Stimulated activated CD8-positive, alpha-beta memory T cell treated with anti-CD3 and anti-CD28 coated beads, Interleukin-4, amount 100 ng/mL, for 1 hour (primary cell): ENCODE data around the gene SEPTIN1.
A peak's percentile ranks its signal among the peaks of the same experiment; 100 is the strongest.

Experiments
- DNase-seq, 2 donors: peaks; one replicate each; pipeline ENCODE4 v3.0.0-alpha.2; 2020; ENCODE audit warnings: low read depth in 2 of 2, low spot score in 1 of 2

Gene SEPTIN1

DNA sequence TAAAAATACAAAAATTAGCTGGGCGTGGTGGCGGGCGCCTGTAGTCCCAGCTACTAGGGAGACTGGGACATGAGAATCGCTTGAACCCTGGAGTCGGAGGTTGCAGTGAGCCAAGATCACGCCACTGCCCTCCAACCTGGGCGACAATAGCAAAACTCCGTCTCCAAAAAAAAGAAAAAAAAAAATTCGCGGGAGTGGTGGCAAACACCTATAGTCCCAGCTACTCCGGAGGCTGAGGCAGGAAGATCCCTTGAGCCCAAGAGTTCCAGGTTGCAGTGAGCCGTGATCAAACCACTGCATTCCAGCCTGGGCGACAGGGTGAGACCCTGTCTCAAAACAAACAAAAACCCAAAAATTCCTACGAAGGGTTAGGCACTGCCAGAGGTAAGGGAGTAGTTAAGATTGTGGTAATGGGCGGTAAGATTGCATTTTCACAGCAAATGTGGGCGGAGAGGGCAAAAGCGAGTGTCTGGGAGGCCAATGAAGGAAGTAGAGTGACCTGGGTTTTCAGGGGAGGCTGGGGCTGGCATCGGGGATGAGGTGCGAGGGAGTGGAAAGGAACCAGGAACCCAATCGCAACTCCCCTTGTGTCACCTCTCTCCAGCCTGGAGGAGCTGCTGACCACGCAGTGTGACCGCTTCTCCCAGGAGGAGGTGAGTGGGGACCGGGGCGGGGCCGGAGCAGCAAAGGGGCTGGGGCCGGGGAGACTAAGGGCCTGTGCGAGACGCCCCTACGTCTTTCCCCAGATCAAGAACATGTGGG is 5.1 kb downstream of the SEPTIN1 start:
- no peak for DNase-seq

DNA sequence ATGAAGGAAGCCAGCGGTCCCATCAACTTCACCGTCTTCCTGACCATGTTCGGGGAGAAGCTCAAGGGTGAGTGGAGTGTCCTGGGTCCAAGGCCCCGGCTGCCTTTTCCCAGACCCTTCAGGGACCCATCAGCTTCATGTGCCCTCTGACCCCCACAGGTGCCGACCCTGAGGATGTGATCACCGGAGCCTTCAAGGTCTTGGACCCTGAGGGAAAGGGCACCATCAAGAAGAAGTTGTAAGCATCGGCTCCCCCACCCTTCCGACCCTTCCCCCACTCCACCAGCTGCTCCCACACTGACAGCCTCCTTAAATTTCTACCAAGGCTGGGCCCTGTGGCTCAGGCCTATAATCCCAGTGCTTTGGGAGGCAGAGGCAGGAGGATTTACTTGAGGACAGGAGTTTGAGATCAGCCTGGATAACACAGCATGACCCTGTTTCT is 5.9 kb downstream of the SEPTIN1 start:
- no peak for DNase-seq

DNA sequence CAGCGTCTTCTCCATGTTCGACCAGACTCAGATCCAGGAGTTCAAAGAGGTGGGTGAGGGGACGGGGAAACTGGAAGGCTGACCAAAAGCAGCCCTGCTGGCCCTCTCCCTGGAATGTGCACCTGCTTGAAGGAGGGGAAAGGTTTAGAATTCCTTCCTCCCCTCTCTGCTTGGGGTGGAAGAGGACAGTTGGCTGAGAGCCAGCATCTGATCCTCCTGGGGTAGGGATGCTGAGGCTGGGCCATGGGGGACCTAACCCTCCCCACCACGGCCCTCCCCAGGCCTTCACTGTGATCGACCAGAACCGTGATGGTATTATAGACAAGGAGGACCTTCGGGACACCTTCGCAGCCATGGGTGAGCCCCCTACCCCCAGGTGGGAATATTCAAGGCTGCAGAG is 6.5 kb downstream of the SEPTIN1 start:
- no peak for DNase-seq

DNA sequence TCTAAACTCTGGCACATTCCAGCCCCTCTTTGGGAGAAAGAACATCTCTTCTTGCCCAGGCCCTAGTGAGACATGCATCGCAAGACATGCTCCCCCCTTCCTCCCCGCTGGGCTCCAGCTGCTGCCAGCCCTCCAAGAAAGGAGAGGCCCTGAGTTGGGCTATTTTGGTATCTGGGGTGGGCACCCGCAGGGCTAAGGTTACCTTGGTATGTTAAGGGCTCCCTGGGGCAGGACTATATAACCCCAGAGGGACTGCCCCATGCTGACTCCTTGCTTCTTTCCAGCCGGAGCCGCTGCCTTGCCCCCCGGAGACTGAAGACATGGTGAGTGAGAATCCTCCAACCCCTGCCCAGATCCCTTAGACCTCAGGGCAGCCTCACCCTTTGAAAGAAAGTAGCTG is 7.8 kb downstream of the SEPTIN1 start, which contains the start of gene MYL11:
Gene MYL11, plus strand, starts transcription at position 265 of the 400 bp plus-strand sequence. Its CDS starts 56 bp downstream, at position 321.
- no peak for DNase-seq

DNA sequence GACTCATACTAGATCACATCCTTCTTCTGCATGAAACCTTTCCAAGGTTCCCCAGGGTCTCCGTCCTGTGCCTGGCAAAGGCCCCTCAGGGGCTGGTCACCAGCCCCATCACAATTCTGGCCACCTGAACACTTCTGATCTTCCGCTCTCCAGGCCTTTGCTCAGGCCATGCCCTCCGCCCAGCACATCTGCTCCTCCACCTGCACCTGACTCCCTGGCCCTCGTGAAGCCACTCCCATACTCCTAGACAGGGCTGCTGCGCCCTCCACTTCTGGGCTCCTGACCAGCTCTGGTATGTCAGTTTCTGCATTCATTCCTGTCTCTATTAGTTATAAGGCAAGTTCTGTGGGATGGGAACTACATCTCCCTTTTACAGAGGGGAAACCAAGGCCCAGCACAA is 9.6 kb downstream of the SEPTIN1 start:
- DNase-seq, result no peak

DNA sequence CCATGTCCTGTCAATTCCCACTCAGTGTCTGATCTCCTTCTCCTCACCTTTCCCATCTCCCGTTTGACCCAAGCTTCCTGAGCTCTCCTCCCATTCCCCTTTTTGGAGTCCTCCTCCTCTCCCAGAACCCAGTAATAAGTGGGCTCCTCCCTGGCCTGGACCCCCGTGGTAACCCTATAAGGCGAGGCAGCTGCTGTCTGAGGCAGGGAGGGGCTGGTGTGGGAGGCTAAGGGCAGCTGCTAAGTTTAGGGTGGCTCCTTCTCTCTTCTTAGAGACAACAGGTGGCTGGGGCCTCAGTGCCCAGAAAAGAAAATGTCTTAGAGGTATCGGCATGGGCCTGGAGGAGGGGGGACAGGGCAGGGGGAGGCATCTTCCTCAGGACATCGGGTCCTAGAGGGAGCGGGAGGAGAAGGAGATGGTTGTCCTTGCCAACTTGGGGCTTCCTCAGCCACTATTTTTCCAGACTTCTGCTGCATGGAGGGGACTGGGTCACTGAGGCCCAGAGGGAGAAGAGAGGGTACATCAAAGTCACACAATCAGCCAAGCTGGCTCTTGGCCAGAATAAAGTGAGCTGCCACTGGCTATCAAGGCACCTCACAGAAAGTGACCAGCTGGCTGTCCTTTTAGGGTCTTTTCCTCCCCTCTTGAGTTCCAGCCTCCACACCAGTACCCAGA is 10.2 kb downstream of the SEPTIN1 start:
- DNase-seq, result no peak

DNA sequence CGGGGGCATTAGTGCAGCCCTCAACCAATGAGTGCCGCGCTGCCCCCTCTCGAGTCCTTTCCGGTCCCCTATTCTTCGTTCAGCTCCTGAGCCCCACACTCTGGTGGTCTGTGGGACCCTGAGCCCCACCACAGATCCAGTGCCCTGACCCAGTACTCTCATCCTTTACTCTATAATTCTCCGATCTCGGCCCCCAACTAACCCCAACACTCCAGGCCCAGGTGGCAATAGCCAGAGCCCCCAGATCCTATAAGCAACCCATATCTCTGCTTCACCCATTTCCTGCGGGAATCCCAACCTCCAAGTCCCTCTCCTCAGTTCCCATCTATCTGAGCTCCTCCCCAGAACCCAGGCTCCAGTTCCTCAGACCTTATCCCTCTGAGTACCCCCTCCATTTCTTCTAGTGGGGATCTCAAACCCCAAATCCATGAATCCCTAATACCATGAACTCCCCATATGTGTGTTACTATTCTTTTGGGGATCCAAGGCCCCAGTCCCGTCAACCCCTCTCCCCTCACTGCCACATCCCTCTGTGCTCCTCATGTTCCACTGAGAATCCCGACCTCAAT is 11.0 kb downstream of the SEPTIN1 start:
- no peak for DNase-seq

DNA sequence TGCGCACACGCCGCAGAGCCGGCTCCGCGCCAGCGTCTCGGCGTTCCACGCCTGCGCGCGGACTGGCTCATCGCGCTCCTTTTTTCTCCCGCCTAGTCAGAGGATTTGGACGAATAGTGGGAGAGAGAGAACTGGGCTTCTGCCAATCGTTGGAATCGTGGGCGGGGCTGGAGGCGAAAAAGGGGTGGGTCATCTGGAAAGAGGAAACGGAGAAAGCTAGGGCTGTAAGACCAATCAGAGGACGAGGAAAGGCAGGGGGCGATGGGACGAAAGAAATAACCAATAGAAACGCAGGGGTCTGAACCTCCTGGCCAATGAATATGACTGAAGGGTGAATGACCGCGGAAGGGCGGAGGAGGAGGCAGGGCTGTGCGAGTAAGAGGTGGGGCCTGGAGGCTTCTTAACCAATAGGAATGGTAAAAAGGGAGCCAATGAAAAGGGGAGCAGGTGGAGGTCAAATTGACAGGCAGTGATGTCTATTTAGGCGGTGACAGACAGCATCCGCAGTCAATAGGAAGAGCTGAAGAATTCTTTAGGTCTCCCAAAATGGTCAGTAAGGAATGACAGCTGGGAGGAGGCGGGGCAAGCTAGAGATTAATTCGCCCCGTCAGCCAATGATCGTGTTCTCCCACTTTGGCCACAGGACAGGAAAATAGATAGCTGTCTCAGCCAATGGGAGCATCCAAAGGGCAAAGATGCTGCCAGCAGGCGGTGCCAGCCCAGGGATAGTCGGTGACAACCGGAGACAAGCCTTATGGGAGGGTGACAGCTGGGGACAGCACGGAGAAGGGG is 11.7 kb downstream of the SEPTIN1 start, which contains the start of gene TBC1D10B:
Gene TBC1D10B, minus strand, starts transcription at position 39 of the 792 bp plus-strand sequence. CDS start 311 bp downstream, outside the sequence.
- peak; percentile 95 to 97 for DNase-seq

DNA sequence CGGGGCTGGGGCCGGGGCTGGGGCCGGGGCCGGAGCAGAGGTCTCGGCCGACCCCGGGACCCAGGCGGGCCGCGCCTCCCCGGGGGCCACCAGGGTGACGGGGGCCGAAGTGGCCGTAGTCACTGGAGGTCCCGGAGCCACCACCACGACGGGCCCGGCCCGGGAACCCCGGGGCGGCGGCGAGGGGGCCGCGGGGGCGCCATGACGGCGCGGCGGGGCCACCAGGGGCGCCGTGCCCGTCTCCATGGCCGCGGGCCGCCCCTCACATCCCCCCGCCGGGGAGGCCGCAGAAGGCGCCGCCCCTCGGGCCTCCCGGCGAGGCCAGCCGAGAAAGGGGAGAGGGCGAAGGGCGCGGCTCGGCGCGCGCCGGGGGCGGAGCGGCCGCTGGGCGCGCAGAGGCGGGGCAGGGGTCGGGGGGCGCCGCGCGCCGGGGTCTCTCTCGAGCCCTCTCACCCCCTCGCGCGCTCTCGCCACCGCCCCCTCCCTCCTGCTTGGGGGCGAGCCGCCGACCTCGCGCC is 12.4 kb downstream of the SEPTIN1 start:
- no peak for DNase-seq

DNA sequence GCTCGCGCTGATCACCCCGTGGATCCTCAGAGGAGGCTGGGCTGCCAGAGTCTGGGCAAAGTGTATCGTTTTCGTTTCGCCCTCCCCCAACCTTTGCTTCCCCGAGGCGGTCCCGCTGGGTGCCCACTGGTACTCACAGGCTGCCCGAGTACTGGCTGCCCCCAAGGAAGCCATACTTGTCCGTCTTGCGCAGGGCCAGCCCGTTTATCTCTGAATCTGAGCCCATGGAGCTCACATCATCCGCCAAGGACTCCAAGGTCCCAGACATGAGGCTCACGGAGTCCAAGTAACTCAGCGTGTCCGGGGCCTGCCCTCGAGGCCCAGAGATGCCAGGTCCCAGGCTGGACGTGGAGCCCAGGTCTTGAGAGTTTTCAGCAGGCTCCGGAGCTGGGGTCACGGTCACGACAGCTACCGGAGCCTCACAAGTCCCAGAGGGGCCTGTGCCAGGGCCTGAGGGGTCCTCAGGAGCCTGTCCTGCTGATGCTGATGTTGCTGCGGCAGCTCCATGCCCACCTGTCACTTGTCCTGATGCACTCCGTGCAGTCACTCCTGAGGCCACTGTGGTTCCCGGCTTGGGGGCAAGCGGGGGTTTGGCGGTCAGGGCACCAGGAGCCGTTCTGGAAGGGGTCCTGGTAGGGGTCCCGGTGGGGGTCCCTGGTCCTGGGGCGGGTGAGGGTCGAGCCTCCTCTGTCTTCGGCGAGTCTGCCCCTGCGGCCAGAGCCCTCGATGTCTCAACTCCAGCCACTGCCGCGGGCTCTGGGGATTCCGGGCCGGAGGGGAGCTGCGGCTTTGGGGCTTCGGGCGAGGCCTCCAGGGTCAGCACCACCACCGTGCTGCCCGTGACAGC is 13.0 kb downstream of the SEPTIN1 start:
- no peak for DNase-seq

DNA sequence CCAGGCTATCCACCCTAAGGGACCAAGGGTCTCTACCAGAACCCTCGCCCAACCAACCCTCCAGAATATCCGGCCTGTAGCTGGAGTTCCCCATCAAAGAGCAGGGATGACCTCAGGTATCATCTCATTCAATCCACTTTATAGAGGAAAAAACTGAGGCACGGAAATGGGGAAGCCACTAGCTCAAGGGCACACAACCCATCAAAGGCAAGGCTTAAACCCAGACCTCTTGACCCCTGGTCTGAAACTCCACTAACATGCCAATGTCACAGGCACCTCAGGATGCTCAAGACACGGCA is 13.6 kb downstream of the SEPTIN1 start:
- no peak for DNase-seq

DNA sequence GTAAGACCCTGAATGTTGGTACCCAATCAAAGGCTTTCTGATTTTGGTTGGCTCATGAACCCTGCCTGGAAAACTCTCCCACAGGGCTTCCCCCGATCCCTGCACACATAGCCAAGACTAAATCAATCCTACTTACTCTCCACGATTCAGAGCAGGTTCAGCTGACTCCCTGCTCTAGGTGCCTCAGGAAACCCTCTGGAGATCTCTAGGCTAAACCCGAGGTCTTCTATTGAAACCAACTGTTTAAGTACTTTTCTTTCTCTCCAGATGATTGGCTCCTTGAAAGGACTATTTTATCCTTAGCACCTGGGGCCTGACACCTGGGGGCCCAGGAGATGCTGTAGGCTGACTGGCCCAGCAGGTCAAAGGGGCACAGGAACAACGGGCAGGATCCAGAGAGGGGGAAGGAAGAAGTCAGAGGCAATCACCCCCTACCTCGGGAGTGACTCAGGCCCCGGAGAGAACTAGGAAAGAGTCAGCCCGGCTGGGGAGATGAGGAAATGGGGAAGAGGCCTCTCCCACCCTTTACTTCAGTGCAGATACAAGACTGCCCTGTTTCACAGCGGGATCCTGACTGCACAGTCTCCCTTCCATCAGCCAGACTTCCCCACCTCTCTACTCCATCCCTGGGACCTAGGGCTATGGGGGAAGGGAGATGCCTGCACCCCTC is 14.1 kb downstream of the SEPTIN1 start:
- DNase-seq, result no peak

DNA sequence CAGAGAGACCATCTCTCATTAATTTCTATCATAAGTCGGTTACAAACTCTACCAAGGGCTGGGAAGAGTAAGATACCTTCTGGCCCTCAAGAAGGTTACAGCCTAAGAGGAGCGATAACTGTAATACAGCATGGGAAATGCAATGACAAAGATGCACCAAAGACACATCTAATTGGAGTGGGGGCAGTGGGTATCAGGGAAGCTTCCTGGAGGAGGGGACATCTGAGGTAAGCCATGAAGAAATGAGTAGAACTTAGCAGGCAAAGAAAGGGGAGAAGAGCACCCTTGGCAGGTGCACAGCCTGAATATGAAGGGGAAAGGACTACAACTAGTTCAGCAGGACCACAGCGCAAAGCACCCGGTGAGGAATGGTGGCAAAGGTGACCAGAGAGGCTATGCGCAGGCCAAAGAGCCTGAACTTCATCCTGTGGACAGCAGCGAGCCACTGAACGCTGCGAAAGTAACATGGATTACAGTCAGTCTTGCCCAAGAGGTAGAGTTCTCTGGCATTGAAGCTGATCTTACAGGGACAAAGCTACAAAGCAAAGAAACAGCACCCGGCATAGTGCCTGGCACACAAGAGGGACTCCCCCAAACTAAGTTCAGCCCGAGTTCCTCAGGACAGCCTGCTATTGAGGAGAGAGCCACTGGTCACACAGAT is 14.9 kb downstream of the SEPTIN1 start:
- no peak for DNase-seq

DNA sequence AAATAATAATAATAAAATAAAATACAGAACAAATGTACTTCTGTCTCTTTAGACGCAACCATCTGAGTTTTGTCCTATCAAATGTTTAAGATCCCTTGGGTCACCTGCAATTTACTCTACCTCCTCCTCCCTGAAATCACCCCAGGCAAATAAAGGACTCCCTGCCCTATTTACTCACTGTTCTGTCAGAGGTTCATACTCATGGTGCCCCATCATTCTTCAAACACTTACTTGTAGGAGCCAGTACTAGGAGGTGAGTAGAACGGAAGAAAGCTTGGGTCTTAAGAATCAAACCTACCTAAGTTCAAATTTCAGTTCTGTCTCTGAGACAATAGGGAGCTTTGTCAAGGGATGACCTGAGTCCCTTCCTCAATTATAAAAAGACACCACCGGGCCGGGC is 15.8 kb downstream of the SEPTIN1 start:
- no peak for DNase-seq

DNA sequence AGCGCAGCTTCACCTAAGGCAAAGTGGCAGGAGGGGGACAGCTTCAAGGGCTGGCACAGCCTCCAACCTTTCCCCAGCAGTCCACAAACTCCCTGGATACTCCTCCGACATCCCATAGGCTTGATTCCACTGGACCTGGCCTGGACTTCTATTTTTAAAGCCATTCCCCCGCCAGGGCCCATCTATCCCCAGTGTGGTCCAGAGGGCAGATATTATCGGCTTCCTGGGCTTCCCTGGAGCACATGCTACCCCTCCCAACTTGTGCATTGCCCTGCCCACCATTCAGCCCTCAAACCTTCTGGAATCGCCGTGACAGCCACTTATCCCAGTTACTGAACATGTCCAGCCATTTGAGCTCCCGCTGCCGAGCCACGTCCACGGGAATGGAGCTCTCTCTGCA is 17.2 kb downstream of the SEPTIN1 start:
- no peak for DNase-seq

DNA sequence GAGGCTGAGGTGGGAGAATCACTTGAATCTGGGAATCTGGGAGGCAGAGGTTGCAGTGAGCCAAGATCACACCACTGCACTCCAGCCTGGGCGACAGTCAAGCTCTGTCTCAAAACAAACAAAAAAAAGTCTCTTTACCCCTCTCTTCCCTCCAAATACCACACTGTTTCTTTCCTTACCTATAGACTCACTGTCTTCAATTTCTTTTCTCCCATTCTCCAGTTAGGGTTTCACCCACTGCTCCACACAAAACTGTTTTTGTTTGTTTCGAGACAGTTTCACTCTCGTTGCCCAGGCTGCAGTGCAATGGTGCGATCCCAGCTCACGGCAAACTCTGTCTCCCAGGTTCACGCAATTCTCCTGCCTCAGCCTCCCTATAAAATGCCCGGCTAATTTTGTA is 21.2 kb downstream of the SEPTIN1 start:
- no peak for DNase-seq

DNA sequence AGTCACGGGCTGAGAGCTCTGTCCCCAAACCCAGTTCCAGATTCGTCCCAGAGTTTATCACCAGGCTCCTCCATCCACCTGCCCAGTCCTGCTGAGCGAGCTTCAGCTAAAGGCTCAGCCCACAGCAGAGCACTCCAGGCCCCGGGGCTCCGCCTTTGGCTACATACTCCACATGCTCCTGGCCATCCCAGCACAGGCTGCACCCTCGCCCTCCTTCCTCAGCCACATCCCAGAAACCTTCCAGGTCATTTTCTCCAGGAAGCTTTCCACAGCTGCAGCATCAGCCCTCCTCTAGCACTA is 22.5 kb downstream of the SEPTIN1 start:
- DNase-seq, result no peak

DNA sequence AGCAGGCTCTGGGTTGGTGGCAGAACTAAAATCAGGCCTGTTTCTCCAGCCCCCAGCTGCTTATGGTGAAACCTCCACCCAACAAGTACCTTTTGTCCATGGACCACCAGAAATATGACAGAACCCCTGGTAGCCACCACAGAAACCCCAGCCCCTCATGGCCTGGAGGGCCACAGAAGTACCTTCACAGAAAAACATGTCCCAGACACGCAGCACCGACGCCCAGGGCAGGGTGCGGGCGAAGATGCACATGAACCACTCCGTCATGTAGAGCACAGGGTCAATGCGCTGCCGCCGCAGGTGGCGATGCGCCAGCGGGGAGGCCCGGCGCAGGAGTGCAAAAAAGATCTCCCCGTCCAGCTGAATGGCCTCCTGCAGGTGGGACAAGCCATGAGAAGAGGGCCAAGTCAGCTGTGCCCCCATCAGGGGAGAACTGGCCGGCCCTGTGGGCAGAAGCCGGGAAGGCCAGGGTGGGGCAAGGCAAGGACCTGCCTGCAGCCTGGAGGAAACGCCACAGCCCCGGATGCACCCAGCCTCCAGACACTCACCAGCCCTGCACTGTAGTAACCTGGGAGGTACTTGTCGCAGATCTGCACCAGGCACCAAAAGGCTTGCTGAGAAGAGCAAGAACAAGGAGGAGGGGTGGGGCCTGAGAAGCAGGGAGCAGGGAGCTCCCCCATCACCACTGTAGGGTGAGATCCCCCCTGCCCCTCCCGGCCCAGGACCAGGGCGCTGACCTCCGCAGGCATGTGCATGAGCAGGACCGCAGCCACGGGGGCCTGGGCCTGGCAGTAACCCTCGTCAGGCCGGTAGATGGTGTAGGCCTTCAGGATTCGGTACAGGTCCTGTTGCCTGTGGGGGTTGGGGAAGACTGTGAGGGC is 23.1 kb downstream of the SEPTIN1 start:
- DNase-seq, result no peak

DNA sequence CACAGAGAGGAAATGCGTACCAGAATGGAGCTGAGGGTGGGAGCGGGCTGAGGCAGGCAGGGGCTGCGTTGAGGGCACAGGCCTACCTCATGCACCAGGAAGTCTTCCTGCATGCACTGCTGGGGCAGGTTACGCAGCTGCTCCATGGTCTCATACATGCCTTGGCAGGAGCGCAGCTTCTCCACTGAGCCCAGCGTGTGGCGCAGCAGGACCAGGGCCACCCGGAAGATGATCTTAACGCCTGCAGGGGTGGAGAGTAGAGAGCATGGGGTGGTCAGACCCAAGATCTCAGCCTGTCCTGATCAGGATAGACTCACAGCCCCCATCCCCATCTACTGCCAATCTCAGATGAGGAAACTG is 23.8 kb downstream of the SEPTIN1 start:
- no peak for DNase-seq
